Body of pancreas (tissue), 4 donors: ENCODE data around the gene SCAANT1. TPM values are rescaled to one million over a fixed set of nuclear protein-coding genes. Genes with fewer than 3 reads are reported as not detected.

ENCODE experiments used
- ATAC-seq: fragments of 150-250 bp; one replicate; pipeline ENCODE4 v1.9.1; 2016
- DNase-seq, 4 donors: peaks; one replicate each; pipeline ENCODE4 v3.0.0-alpha.2; 2019
- H3K27ac ChIP-seq, 4 donors: fragments of 200-600 bp; sonication (generic); 1 replicate in 3 of 4; 2 replicates in 1 of 4; pipeline versions ENCODE4 v1.5.1 to v1.6.1; 2016 to 2019; ENCODE audit warnings: mild to moderate bottlenecking in 1 of 4, mixed read lengths in 1 of 4, moderate library complexity in 1 of 4
- H3K27me3 ChIP-seq, 2 donors: fragments of 200-600 bp; sonication (generic); one replicate each; pipeline ENCODE4 v1.6.0; 2016; ENCODE audit warnings: mild to moderate bottlenecking in 1 of 2
- H3K36me3 ChIP-seq, 2 donors: fragments of 200-600 bp; sonication (generic); replicated peaks in 1 of 2; 2 replicates each; pipeline ENCODE4 v1.5.1; 2016; ENCODE audit warnings: low read depth in 2 of 2; ENCODE audit not compliant: insufficient read depth in 1 of 2
- H3K4me1 ChIP-seq: fragments of 200-600 bp; sonication (generic); one replicate; pipeline ENCODE4 v1.6.0; 2016
- H3K4me3 ChIP-seq, 2 donors: fragments of 200-600 bp; sonication (generic); 1 replicate in 1 of 2; 2 replicates in 1 of 2; pipeline ENCODE4 v1.5.1; 2016 to 2019
- H3K9me3 ChIP-seq, 3 donors: fragments of 200-600 bp; sonication (generic); 1 replicate in 2 of 3; 2 replicates in 1 of 3; pipeline ENCODE4 v1.5.1; 2016
- CTCF ChIP-seq, 7 experiments: fragments of 450-650 bp in 4 of 7; fragments of 200-600 bp in 3 of 7; sonication (generic) in 3 of 7; IDR thresholded peaks; one replicate each; pipeline ENCODE4 v1.5.1; 2016 to 2019; ENCODE audit warnings: antibody characterized with exemption in 7 of 7
- POLR2A ChIP-seq, 3 donors: fragments of 450-650 bp; IDR thresholded peaks; one replicate each; pipeline ENCODE4 v1.6.1; 2016; ENCODE audit warnings: antibody characterized with exemption in 3 of 3, mild to moderate bottlenecking in 2 of 3
- WGBS, 2 donors: methylation state at CpG; one replicate each; pipeline ENCODE4 v1.1.5; 2017; 5-methylcytosine and 5-hydroxymethylcytosine counted together
- intact Hi-C: fragments of 100-400 bp; cut with DNase I; formaldehyde crosslinking; loops from one replicate; pipeline ENCODE4 v1.15.1; 2023
- total RNA-seq, 2 donors: library from RNA; depleted of rRNA; stranded (reverse); fragments of >200 nt; gene quantifications; one replicate each; pipeline ENCODE4 v1.1.0, GENCODE V29; 2016

SCAANT1 gene
- total RNA-seq, 2 donors from 2014 or later, result not detected

- H3K4me3 ChIP-seq, result no peak overlapping the region
- ATAC-seq (no peak), DNase-seq (no peak)
- intact Hi-C loops, result no loop called here
- H3K36me3 ChIP-seq, result no peaks in the 10 kb centered on the region
- WGBS, 2 donors, result 30 to 39% methylated on average over 3 of the region's 3 CpGs
- H3K27ac ChIP-seq, result peak overlapping the region in 2 of 4 donors; percentile 9 to 49
- no peaks in the 10 kb centered on the region for H3K27me3 ChIP-seq
- no peaks in the 10 kb centered on the region for H3K9me3 ChIP-seq
- peaks cover 82% of the 10 kb centered on the region for H3K4me1 ChIP-seq
- TF ChIP-seq POLR2A (IDR thresholded peaks at IDR 0.05) (no peak), CTCF (IDR thresholded peaks at IDR 0.05) (no peak)
Measured at GRCh38 chr3:63932509-63933212, 20.5 kb upstream of the SCAANT1 start.

- DNase-seq (no peak), ATAC-seq (no peak)
- Histone ChIP-seq H3K27ac (peak overlapping the region in 1 of 4 donors; percentile 35), H3K36me3 (no peaks in the 10 kb centered on the region), H3K4me3 (no peak overlapping the region), H3K4me1 (peaks cover 81% of the 10 kb centered on the region), H3K9me3 (no peaks in the 10 kb centered on the region), H3K27me3 (no peaks in the 10 kb centered on the region)
- intact Hi-C loops, result no loop called here
- 68 to 72% methylated on average over 3 of the region's 3 CpGs for WGBS, 2 donors
- TF ChIP-seq POLR2A (IDR thresholded peaks at IDR 0.05), result no peak
- no peak for TF ChIP-seq CTCF (IDR thresholded peaks at IDR 0.05)
Measured at GRCh38 chr3:63931290-63931689, 19.1 kb upstream of the SCAANT1 start.

- H3K27ac ChIP-seq, result peak overlapping the region in 1 of 4 donors; percentile 19
- intact Hi-C loops, result no loop called here
- no peaks in the 10 kb centered on the region for H3K9me3 ChIP-seq
- no peak overlapping the region for H3K4me3 ChIP-seq
- WGBS, 2 donors, result 49 to 54% methylated on average over 10 of the region's 10 CpGs
- TF ChIP-seq POLR2A (IDR thresholded peaks at IDR 0.05) (no peak), CTCF (IDR thresholded peaks at IDR 0.05) (no peak)
- peaks cover 54% of the 10 kb centered on the region for H3K4me1 ChIP-seq
- H3K36me3 ChIP-seq, result peaks cover 0 to 2% of the 10 kb centered on the region in 2 donors
- H3K27me3 ChIP-seq, result no peaks in the 10 kb centered on the region
- DNase-seq (no peak), ATAC-seq (no peak)
Measured at GRCh38 chr3:63927422-63928280, 15.5 kb upstream of the SCAANT1 start.

- peaks cover 54% of the 10 kb centered on the region for H3K4me1 ChIP-seq
- no peak for ATAC-seq
Measured at GRCh38 chr3:63926309-63926708, 14.1 kb upstream of the SCAANT1 start.

More at GRCh38 chr3:63926309-63926708, 14.1 kb upstream of the SCAANT1 start:
- 93 to 95% methylated on average over 4 of the region's 4 CpGs for WGBS, 2 donors
- no peak for DNase-seq
- H3K4me3 ChIP-seq, result no peak overlapping the region
- H3K27ac ChIP-seq, result no peak overlapping the region
- no peaks in the 10 kb centered on the region for H3K9me3 ChIP-seq
- H3K27me3 ChIP-seq, result no peaks in the 10 kb centered on the region
- intact Hi-C loops, result no loop called here
- TF ChIP-seq CTCF (IDR thresholded peaks at IDR 0.05) (no peak), POLR2A (IDR thresholded peaks at IDR 0.05) (no peak)
- peaks cover 0 to 2% of the 10 kb centered on the region in 2 donors for H3K36me3 ChIP-seq
